AG04450 (cell line): ENCODE results near the gene HK1. TPM values are rescaled to one million over a fixed set of nuclear protein-coding genes. Genes with fewer than 3 reads are reported as not detected.

ENCODE experiments used
- CTCF ChIA-PET: fragments of 300-600, 350-600 bp; formaldehyde crosslinking; extraction: SDS; loops from one replicate; lab custom pipeline; 2022; ENCODE audit warnings: antibody characterized with exemption, inconsistent platforms; lab: Charles Lee
- POLR2A ChIA-PET: fragments of 350-600 bp; formaldehyde crosslinking; extraction: SDS; loops from one replicate; lab custom pipeline; 2021; ENCODE audit warnings: antibody characterized with exemption, inconsistent platforms; lab: Yijun Ruan, JAX
- DNase-seq: peaks from one replicate; pipeline ENCODE4 v3.0.0-alpha.2; 2011; ENCODE audit warnings: low read depth, low spot score
- H3K27ac ChIP-seq: one replicate; pipeline ENCODE4 v1.5.1; 2012; ENCODE audit warnings: low read depth, low read length, control low read depth
- H3K27me3 ChIP-seq: one replicate; pipeline ENCODE4 v1.6.0; 2012; ENCODE audit warnings: low read length; ENCODE audit not compliant: control insufficient read depth, insufficient read depth
- H3K4me3 ChIP-seq: 2 replicates; pipeline ENCODE4 v1.5.1; 2011; ENCODE audit warnings: mild to moderate bottlenecking, low read depth, low read length, control low read depth
- H3K9me3 ChIP-seq: 2 replicates; pipeline ENCODE4 v1.5.1; 2012; ENCODE audit warnings: low read length; ENCODE audit not compliant: control insufficient read depth, insufficient read depth
- CTCF ChIP-seq: IDR thresholded peaks from 2 replicates; pipeline ENCODE4 v1.5.1; 2011; ENCODE audit warnings: low read depth, low read length, control low read depth, inconsistent platforms
- polyA plus RNA-seq: library from polyadenylated mRNA; depleted of rRNA; stranded (reverse); fragments of >200 nt; gene quantifications from 2 replicates; pipeline ENCODE4 v1.2.3, GENCODE V29; 2011

HK1 gene
- polyA plus RNA-seq, 1 experiment: 31.9 TPM

DNA sequence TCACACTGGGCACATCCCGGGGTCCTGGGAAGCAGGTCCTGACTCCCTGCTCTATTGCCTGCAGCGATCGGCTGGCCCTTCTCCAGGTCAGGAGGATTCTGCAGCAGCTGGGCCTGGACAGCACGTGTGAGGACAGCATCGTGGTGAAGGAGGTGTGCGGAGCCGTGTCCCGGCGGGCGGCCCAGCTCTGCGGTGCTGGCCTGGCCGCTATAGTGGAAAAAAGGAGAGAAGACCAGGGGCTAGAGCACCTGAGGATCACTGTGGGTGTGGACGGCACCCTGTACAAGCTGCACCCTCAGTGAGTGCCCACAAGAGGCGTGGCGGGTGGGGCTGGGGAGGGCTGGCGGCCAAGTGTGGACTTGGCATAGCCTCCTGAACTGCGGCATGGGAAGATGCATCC lies 12.8 kb upstream of the HK1 start:
- DNase-seq: no peak
- TF ChIP-seq CTCF: no peak
- Histone ChIP-seq H3K27me3 (peaks cover 50% of the 10 kb centered on the region), H3K27ac (no peak overlapping the region), H3K9me3 (peaks cover 4% of the 10 kb centered on the region; the same call in 1 of the 2 replicates), H3K4me3 (no peak overlapping the region)
- ChIA-PET POLR2A (no interaction called here), CTCF (no interaction called here)

DNA sequence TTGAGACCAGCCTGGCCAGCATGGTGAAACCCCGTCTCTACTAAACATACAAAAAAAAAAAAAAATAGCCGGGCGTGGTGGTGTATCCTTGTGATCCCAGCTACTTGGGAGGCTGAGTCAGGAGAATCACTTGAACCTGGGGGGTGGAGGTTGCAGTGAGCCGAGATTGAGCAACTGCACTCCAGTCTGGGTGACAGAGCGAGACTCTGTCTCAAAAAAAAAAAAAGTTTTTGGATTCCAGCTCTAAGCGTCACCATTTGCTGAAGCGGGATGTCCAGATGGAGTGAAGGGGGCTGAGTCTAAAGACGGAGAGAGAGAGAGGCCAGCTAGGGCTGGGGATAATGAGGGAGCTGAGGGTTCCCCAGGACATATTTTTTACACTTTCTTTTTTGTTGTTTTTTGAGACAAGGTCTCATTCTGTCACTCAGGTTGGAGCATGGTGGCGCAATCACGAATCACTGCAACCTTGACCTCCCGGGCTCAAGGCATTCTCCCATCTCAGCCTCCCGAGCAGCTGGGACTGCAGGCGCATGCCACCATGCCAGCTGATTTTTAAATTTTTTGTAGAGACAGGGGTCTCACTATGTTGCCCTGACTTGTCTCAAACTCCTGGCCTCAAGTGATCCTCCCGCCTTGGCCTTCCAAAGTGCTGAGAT lies 9.4 kb upstream of the HK1 start:
- Histone ChIP-seq H3K27me3 (peaks cover 28% of the 10 kb centered on the region), H3K9me3 (peaks cover 11% of the 10 kb centered on the region; the same call in 1 of the 2 replicates), H3K4me3 (no peak overlapping the region), H3K27ac (no peak overlapping the region)
- POLR2A ChIA-PET: interaction anchor here (0.7 kb wide), 1 partner anchor 19 kb away, joined by 3 read pairs; no protein-coding TSS in a partner anchor
- CTCF ChIA-PET: no interaction called here
- no peak for DNase-seq
- TF ChIP-seq CTCF: no peak

GRCh38 chr10:69269761-69270160 lies 8.5 kb upstream of the HK1 start:
- Histone ChIP-seq H3K4me3 (no peak overlapping the region), H3K27ac (no peak overlapping the region), H3K27me3 (peaks cover 25% of the 10 kb centered on the region), H3K9me3 (peaks cover 11% of the 10 kb centered on the region; the same call in 1 of the 2 replicates)
- ChIA-PET POLR2A (no interaction called here), CTCF (no interaction called here)
- TF ChIP-seq CTCF: no peak
- no peak for DNase-seq

GRCh38 chr10:69270990-69271389 lies 7.3 kb upstream of the HK1 start:
- H3K27me3 ChIP-seq: peaks cover 20% of the 10 kb centered on the region
- no peak overlapping the region for H3K4me3 ChIP-seq
- H3K9me3 ChIP-seq: peaks cover 7% of the 10 kb centered on the region; the same call in 1 of the 2 replicates
- H3K27ac ChIP-seq: no peak overlapping the region
- DNase-seq: no peak
- ChIA-PET CTCF (no interaction called here), POLR2A (no interaction called here)
- TF ChIP-seq CTCF: no peak

DNA sequence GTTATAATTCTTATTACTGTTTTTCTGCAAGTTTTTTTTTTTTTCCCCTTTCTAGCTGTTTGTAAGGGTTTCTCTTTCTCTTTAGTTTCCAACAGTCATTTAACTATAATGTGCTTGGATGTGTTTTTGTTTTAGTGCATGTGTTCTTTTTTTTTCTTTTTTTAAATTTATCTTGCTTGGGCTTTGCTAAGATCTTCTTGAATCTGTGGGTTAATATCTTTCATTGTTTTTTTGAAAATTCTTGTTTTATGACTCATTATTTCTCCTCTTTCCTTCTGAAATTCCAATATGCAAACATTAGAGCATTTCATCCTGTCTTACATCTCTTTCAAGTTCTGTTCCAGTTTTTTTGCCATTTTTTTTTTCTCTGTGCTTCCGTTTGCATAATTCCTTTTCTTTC lies 5.7 kb upstream of the HK1 start:
- CTCF ChIA-PET: no interaction called here
- H3K27me3 ChIP-seq: peaks cover 12% of the 10 kb centered on the region
- peaks cover 7% of the 10 kb centered on the region; the same call in 1 of the 2 replicates for H3K9me3 ChIP-seq
- no peak overlapping the region for H3K27ac ChIP-seq
- TF ChIP-seq CTCF: no peak
- no peak for DNase-seq
- POLR2A ChIA-PET: no interaction called here
- no peak overlapping the region for H3K4me3 ChIP-seq
